GM12878 (cell line): ENCODE results near the gene NEAT1. TPM values are rescaled to one million over a fixed set of nuclear protein-coding genes. Genes with fewer than 3 reads are reported as not detected.

Experiments
- ATF2 ChIP-seq: IDR thresholded peaks from 2 replicates; pipeline ENCODE4 v1.6.1; 2012; ENCODE audit warnings: low read length, inconsistent platforms
- CEBPZ ChIP-seq: fragments of 150-350 bp; IDR thresholded peaks from 2 replicates; pipeline ENCODE4 v1.6.1; 2016; ENCODE audit warnings: low read depth, low read length
- CHD2 ChIP-seq: IDR thresholded peaks from 2 replicates; pipeline ENCODE4 v1.6.1; 2011; ENCODE audit warnings: low read depth, low read length, improper control_type of control experiment, borderline replicate concordance
- CHD4 ChIP-seq: fragments of 200-600 bp; sonication (generic); IDR thresholded peaks from 2 replicates; pipeline ENCODE4 v1.6.1; 2016; ENCODE audit warnings: mild to moderate bottlenecking
- DPF2 ChIP-seq: fragments of 450-650 bp; IDR thresholded peaks from 2 replicates; pipeline ENCODE4 v1.6.1; 2017; ENCODE audit warnings: mild to moderate bottlenecking
- FOXK2 ChIP-seq: fragments of 450-650 bp; IDR thresholded peaks from 2 replicates; pipeline ENCODE4 v1.6.1; 2017; ENCODE audit warnings: mild to moderate bottlenecking, moderate library complexity
- HCFC1 ChIP-seq: fragments of 150-350 bp; IDR thresholded peaks from 2 replicates; pipeline ENCODE4 v1.6.1; 2014; ENCODE audit warnings: low read length
- IKZF1 ChIP-seq: fragments of 450-650 bp; conservative IDR thresholded peaks from 2 replicates; pipeline ENCODE4 v1.6.1; 2017; ENCODE audit warnings: antibody characterized with exemption, mild to moderate bottlenecking
- MTA3 ChIP-seq: IDR thresholded peaks from 2 replicates; pipeline ENCODE4 v1.6.1; 2012; ENCODE audit warnings: low read length, inconsistent platforms, borderline replicate concordance
- NR2C2 ChIP-seq: IDR thresholded peaks from 2 replicates; pipeline ENCODE4 v1.6.1; 2011; ENCODE audit warnings: borderline replicate concordance, low read depth; ENCODE audit not compliant: control insufficient read depth, insufficient read length
- NR2F1 ChIP-seq: fragments of 450-650 bp; conservative IDR thresholded peaks from 2 replicates; pipeline ENCODE4 v1.6.1; 2017; ENCODE audit warnings: mild to moderate bottlenecking
- PML ChIP-seq: IDR thresholded peaks from 2 replicates; pipeline ENCODE4 v1.6.1; 2012; ENCODE audit warnings: low read length, inconsistent platforms
- PRDM15 ChIP-seq: fragments of 450-650 bp; formaldehyde crosslinking; IDR thresholded peaks from 2 replicates; pipeline ENCODE4 v1.4.0; 2020; ENCODE audit warnings: mild to moderate bottlenecking, moderate library complexity
- RAD51 ChIP-seq: fragments of 450-650 bp; IDR thresholded peaks from 2 replicates; pipeline ENCODE4 v1.6.1; 2016; ENCODE audit warnings: moderate library complexity, mild to moderate bottlenecking, inconsistent platforms
- SMARCA5 ChIP-seq: fragments of 450-650 bp; IDR thresholded peaks from 2 replicates; pipeline ENCODE4 v1.6.1; 2017; ENCODE audit warnings: mild to moderate bottlenecking
- SPI1 ChIP-seq: IDR thresholded peaks from 2 replicates; pipeline ENCODE4 v1.6.1; 2011; ENCODE audit warnings: low read depth, mild to moderate bottlenecking, low read length, moderate library complexity, borderline replicate concordance; ENCODE audit not compliant: insufficient read depth
- ZBTB33 ChIP-seq: fragments of 450-650 bp; IDR thresholded peaks from 2 replicates; pipeline ENCODE4 v1.6.1; 2017; ENCODE audit warnings: mild to moderate bottlenecking
- ZNF217 ChIP-seq: fragments of 450-650 bp; IDR thresholded peaks from 2 replicates; pipeline ENCODE4 v1.6.1; 2017; ENCODE audit warnings: antibody characterized with exemption, mild to moderate bottlenecking
- polyA plus RNA-seq, 11 experiments: library from polyadenylated mRNA; depleted of rRNA in 4 of 11; unstranded in 6 of 11; stranded (reverse) in 5 of 11; fragments of >200 nt; fragmentation: Nextera tagmentation in 4 of 11; fragmentation: Illumina TruSeq in 1 of 11; extraction: Ambion mirVana in 4 of 11; extraction: Trizol in 1 of 11; gene quantifications; 1 replicate in 1 of 11; 2 replicates in 10 of 11; pipeline versions ENCODE4 v1.2.1 to v1.2.3, GENCODE V29; 2011 to 2016; ENCODE audit warnings: inconsistent platforms in 2 of 11, missing spikeins in 2 of 11, low read depth in 1 of 11
- total RNA-seq, 4 experiments: library from RNA; depleted of rRNA in 3 of 4; stranded (reverse); fragments of >200 nt in 3 of 4; fragmentation: Illumina TruSeq in 1 of 4; extraction: Trizol in 1 of 4; gene quantifications; 2 replicates each; pipeline versions ENCODE4 v1.2.1 to v1.2.3, GENCODE V29; 2013 to 2021
- TF ChIP-seq, protein P1 (sequence below): fragments of 450-650 bp; IDR thresholded peaks from 2 replicates; pipeline ENCODE4 v1.6.1; 2017; ENCODE audit warnings: low read depth, mild to moderate bottlenecking, moderate library complexity

NEAT1 gene
- total and polyA plus RNA-seq, 10 of the 15 experiments (the other 5 are each of a cell fraction or from before 2014, with no cell fraction given), result 13.6 to 328 (median 69.4) TPM

GRCh38 chr11:65431451-65432099, 9.0 kb downstream of the NEAT1 start (continued):
- TF ChIP-seq CEBPZ (no peak), ZBTB33 (no peak), CHD4 (no peak), SPI1 (peak; percentile 67; the same call in 1 of the 2 replicates), NR2F1 (peak; percentile 86), PML (no peak), ZNF217 (peak; percentile 13; the same call in 1 of the 2 replicates), NR2C2 (no peak), IKZF1 (peak; percentile 83), FOXK2 (no peak), SMARCA5 (no peak), HCFC1 (no peak), ATF2 (no peak), MTA3 (no peak), PRDM15 (CRISPR knock-in tag) (no peak), RAD51 (no peak; the same call in 1 of the 2 replicates), DPF2 (0 out of 2 replicates have a peak, but pooled peaks have one; percentile 53), CHD2 (peak; percentile 64; the same call in 1 of the 2 replicates)
- TF ChIP-seq, protein P1, sequence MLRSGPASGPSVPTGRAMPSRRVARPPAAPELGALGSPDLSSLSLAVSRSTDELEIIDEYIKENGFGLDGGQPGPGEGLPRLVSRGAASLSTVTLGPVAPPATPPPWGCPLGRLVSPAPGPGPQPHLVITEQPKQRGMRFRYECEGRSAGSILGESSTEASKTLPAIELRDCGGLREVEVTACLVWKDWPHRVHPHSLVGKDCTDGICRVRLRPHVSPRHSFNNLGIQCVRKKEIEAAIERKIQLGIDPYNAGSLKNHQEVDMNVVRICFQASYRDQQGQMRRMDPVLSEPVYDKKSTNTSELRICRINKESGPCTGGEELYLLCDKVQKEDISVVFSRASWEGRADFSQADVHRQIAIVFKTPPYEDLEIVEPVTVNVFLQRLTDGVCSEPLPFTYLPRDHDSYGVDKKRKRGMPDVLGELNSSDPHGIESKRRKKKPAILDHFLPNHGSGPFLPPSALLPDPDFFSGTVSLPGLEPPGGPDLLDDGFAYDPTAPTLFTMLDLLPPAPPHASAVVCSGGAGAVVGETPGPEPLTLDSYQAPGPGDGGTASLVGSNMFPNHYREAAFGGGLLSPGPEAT, result peak; percentile 70
